Nucleus accumbens (tissue), 56 donors: ENCODE data around the gene ANP32E.
A peak's percentile ranks its signal among the peaks of the same experiment; 100 is the strongest.
"Not testable (repeated sequence)": the region's sequence is repeated elsewhere in the genome, so short reads cannot be mapped to it uniquely, and the experiment has no call there.

Source experiments
- DNase-seq, 56 donors: peaks; one replicate each; lab custom pipeline; 2025; lab: John Stamatoyannopoulos, UW

ANP32E gene

DNA sequence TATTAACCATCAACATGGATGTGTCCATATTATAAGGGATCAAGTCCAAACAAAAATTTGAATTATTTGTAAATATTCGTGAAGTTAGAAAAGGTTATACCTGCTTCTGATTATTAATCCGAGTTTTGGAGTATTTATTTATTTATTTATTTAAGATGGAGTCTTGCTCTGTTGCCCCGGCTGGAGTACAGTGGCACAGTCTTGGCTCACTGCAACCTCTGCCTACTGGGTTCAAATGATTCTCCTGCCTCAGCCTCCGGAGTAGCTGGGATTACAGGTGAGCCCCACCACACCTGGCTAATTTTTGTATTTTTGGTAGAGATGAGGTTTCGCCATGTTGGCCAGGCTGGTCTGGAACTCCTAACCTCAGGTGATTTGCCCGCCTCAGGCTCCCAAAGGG is 20.1 kb downstream of the ANP32E start:
- not testable (repeated sequence) for DNase-seq

DNA sequence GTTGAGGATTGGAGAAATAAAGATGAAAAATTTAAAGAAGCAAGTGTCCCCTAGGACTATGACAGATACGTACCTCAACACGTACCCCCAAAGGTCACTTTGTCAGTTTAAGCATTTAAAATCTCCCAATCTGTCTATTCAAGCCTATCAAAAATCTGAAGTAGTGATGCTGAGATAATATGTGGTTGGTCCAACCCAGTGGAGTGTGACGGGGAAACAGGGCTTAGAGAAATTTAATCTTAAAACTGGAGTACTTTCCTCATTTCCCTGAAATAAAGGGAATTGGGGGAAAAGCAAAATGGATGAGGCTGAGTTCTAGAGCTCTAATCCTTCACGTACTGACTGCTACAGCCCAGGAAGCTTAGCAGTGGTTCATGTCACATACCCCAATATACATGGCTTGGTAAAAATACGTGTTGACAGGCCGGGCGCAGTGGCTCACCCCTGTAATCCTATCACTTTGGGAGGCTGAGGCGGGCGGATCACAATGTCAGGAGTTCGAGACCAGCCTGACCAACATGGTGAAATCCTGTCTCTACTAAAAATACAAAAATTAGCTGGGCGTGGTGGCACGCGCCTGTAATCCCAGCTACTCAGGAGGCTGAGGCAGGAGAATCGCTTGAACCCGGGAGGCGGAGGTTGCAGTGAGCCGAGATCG is 21.7 kb downstream of the ANP32E start:
- DNase-seq: not testable (repeated sequence)

DNA sequence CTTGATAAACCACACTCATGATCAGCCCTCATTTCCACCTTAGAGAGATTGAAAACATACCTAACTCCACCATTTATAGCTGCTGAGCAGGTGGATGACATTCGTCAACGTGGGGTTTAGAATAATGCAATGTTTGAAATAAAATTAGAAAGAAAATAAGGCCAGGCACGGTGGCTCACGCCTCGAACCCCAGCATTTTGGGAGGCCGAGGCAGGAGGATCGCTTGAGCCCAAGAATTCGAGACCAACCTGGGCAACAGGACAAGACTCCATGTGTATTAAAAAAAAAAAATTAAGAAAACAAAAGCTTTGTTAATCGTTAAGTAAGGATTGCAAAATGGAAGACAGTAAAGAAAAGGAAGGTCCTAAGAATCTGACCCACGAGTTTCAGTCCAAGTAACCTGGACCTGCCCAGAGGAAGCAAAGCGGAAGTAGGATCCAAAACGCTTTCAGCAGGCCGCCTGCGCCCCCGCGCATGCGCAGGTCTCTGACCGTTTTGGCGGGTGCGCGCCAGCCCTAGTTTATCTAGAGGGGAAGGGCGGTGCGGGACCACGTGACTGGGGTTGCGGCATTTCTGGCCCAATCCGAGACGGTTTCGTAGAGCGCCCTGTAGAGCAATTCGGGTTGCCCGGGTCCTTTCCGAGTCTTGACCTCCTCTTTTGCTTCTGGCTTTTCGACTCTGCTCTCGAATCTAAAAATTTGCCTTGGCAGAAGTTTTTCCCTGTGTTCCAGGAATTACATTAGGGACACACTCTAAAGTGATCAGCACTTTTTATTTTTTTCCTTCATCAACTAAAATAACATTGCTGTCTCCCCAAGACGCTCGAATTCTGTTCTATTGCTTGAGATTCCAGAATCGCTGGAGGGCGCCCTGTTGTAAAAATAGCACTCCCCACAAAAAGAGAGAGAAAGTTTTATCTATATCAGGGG is 22.5 kb downstream of the ANP32E start:
- peak in 55 of 56 donors; percentile 72 to 98 (median 91) for DNase-seq

DNA sequence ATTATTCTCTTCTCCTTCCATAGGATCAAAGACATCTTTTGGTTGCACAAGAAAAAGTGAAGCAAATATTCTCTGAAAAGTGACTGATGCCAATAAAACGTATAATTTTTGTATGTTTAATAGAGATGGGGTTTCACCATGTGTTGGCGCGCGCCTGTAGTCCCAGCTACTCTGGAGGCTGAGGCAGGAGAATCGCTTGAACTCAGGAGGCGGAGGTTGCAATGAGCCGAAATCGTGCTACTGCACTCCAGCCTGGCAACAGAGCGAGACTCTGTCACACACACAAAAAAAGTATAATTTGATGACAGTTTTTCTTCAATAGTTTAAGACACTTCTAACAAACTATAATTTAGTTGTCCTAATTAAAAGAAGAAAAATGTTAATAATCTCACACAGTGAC is 23.8 kb downstream of the ANP32E start:
- no peak for DNase-seq

DNA sequence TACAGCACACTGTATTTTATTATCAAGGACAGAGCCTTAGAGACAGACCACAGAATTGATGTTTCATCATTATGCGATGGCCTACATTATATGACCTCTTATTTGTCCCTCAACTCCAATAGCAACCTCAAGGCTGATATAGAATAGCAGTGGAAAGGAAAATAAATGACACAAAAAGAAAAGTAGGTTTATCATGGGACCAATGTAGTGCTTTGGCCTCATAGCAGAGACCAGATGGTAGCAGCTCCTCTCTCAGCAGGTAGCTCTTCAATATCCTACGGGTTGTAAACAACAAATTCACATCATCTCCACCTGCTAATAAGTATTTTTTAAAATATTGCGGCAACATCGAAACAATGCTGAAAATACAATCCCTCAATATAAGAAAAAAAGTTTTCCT is 25.2 kb downstream of the ANP32E start:
- no peak for DNase-seq

DNA sequence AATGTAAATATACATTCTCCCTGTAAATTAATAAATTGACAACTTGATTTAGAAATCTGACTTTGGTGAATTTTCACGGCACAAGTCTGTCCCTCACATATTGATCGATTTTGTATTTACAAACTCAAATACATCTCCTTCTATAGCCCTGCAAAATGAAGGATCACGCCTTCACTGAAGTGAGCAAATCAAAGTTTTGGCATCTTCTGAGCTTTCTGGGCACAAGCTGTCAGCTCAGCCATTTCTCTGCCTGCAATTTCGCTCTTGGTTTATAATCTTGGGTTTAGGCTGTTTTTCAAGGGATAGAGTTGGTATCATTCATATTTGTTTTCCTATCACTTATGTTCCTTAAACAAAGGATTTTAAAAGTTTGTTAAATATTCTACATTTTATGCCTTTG is 25.8 kb downstream of the ANP32E start:
- DNase-seq: no peak

DNA sequence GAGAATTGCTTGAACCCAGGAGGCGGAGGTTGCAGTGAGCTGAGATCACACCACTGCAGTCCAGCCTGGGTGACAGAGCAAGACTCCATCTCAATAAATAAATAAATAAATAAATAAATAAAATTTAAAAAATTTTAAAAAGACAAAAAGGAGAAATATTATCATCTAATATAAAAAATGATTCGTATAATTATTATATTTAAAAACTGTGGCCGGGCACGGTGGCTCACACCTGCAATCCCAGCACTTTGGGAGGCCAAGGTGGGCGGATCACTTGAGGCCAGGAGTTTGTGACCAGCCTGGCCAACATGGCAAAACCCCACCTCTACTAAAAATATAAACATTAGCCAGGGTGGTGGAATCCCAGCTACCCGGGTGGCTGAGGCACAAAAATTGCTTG is 27.5 kb downstream of the ANP32E start:
- not testable (repeated sequence) for DNase-seq

DNA sequence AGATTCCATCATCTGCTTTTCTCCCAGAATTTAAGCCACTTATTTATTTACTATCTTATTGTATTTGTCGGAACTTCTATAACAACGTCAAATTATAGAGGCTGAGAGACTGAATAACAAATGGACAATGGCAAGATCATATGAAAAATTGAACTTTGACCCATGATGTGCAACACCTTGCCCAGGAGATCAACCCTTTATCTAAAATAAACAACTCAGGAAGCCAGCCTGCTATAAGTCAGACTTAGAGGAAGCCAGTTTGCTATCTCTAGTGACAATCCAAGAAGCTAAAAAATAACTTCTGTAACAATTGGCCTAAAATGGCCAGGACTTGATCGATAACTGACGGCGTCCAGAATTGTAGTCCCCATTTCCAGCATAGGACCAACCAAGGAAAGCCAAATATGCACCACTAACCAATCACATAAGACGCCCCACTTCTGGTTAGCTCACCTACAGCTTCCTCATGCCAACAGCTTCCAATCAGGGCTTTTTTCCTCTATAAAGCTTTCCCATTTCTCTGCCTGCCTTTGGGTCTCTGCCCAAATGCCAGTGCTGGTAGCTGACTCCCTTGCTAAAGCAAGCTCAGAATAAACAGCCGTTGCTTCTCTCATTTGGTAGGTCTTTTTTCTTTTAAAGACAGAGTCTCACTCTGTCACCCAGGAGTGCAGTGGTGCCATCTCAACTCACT is 28.5 kb downstream of the ANP32E start:
- no peak for DNase-seq

DNA sequence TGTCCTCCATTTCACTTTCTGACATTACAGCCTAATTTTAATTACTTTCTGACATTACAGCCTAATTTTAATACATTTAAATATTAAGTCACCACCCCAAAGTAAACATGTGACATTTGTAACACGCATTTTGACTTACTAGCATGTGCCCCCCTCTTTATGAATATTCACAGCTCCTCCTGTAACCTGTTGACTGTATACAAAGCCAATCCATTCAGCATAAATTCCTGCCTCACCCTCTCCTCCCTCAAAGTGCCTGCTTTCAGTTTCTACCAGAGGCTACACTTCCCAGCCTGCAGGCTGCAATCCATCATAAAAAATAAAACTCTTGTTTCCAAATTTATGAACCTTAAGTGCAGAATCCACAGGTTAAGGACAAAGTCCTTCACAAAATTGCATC is 39.5 kb downstream of the ANP32E start:
- DNase-seq: no peak

DNA sequence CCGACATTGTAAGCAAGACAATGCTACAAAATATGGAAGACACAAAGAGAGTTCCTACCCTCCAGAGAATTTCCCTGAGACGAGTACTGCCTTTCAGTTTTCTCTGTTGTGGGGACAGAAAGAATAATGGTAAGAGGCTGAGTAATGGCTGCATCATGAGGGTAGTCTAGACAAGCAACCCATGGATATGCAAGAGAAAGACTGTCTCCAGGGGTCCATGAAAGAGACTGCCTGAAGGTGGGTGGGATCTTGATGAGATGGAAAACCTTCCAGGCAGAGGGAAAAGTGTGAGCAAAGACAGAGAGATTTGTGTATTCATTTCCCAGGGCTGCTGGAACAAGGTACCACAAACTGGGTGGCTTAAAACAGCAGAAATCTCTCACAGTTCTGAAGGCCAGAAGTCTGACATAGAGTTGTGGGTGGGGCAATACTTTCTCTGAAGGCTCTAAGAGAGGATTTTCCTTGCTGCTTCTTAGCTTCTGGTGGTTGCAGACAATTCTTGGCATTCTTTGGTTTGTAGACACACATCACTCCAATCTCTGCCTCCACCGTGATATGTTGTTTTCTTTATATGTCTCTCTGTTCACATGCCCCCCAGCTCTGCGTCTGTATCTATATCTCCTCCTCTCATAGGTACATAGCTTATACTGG is 41.4 kb downstream of the ANP32E start:
- no peak for DNase-seq

DNA sequence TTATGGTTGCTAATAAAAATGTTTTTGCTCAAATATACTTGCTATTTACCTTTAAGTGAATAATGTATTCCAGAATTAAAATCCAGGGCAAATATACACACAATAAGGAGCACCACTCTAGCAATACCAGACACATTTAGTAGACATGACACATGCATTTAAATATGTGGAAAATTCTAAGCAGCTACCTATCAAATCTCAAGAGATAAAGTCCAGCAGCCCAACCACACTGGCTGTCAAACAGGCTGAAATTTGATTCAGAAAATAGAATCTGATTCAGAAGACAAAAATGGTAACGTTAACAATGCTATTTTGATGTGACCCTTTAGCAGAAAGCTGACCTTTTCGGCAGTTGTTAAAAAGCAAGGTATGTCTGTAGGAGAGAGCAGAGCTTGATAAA is 43.9 kb downstream of the ANP32E start:
- no peak for DNase-seq

DNA sequence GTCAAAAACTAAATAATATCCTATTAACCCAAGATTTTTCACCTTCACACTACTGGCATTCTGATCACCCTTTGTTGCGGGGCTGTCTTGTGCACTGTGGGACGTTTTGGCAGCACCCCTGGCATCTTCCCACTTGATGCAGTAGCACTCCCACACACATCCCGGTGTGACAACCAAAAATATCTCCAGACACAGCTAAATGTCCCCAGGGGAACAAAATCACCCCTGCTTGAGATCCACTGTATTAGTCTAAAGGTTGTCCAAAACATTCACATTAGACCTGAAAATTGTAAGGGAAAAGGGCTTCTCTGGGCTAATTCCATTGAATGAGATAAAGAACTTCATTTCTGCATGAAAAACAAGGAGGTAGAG is 48.4 kb downstream of the ANP32E start:
- DNase-seq: peak in 8 of 56 donors; percentile 7 to 57 (median 16)

DNA sequence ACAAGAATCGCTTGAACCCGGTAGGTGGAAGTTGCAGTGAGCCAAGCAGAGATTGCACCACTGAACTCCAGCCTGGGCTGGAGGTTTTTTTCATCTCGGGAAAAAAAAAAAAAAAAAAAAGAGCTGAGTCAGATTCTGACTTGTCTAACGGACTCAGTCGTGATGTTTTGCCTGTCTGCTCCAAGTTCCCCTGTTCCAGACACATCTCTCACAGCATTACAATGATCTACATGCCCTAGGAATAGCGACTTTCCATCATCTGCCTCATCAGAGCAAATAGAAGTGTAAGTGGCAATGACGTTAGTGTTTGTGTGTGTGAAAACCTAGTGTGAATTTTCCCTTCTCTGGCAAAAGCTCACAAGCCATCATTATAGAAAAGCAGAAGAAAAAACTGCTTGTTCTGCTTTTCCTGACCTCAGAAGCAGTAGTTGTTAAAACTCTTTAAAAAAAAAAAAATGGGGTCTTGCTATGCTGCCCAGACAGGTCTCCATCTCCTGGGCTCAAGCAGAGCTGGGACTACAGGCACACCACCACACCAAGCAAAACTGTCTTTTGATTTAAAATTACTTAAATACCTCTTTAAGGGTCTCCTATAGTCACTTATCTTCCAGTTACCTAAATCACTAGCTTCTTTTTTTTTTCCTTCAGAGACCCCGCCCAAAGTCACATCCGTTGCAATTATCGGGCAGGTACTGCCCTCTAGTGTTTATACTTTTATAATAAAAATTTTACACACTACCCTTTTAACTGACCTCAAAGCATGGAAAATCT is 48.9 kb downstream of the ANP32E start:
- DNase-seq: peak in 6 of 56 donors; percentile 2 to 57 (median 28)

DNA sequence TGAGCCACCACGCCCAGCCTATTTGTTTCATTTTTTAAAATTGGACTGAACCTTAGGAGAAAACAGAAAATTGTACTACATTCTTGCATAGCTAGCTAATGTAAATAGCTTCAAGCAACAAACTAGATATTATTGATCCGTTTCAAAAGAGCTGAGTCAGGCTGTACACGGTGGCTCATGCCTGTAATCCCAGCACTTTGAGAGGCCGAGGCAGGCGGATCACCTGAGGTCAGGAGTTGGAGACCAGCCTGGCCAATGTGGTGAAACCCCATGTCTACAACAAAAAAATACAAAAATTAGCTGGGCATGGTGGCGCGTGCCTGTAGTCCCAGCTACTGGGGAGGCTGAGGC is 49.5 kb downstream of the ANP32E start:
- not testable (repeated sequence) for DNase-seq

DNA sequence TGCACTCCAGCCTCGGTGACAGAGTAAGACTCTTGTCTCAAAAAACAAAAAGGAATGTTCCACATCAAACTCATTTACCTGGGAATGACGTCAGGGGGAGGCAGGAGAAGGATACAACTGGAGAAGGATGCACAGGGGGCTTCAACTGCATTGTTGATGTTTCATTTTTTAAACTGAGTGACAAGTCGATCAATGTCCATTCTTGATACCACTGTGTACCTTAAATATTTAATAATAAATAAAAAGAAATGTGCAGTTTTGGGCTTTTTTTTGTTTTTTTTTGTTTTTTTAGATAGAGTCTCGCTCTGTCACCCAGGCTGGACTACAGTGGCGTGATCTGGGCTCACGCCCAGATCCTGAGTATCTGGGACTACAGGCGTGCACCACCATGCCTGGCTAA is 50.4 kb downstream of the ANP32E start:
- DNase-seq: no peak

DNA sequence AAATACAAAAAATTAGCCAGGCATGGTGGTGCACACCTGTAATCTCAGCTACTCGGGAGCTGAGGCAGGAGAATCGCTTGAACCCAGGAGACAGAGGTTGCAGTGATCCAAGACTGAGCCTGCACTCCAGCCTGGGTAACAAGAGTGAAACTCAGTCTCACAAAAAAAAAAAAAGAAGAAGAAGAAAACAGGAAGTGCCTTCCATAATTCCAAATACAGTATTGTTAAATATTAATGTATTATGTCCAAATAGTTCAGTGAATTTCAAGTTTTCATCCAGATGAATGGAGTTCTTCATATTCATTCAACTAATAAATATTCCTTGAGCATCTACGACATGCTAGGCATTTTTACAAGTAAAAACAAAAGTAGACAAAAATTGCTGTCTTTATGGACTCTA is 52.9 kb downstream of the ANP32E start:
- DNase-seq: no peak

DNA sequence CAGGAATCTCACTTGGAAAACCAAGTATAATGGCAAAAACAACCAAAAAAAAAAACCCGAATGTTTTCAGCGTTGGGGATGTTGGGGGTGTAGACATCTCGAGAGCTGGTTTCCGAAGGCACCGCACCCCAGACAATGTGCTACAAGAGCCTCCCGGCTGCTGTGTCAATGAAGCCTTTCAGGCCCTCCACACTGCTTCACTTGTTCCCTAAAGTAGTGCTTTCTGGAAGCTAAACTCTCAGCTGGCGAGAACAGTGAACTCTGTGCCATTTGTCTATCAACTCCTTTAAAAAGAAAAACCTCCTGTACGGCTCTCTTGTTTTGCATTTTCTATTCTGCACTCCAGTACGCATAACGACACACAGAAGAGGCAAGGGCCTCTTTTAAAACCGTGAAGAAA is 53.7 kb downstream of the ANP32E start:
- peak in 49 of 56 donors; percentile 10 to 90 (median 56) for DNase-seq

DNA sequence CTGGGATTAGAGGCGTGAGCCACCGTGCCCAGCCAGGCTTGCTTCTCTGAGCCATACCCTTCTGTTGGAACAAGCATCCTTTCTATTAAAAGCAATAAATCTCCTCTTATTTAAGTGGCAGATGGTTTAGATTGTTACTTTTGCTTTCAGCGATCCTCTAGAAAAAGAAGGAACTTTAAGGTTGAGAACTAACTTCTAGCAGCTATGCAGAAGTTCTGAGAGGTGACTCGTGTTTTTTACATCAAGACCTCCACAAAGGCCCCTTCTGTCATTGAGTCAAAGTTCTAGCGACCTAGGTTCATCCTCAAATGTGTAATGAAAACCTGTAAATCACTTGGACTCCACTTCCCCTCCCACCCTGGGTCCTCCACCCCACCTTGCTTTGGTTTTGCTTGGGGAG is 55.4 kb downstream of the ANP32E start:
- no peak for DNase-seq

DNA sequence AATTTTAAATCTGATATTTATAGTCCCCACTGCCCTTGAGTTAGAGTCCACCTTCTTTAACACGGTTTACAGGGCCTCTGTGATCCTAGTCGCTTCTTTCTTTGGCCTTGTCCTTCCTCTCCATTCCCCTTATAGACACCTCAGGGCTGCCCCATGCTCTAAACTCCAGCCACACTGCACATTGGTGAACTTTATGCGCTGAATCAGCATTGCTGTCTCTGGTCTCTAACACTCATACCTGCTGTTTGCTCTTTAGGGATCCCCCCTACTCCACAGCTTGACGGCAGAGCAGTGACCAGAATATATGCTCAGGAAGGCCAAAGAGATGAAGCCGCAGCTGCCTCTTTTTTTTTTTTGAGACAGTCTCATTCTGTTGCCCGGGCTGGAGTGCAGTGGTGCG is 56.0 kb downstream of the ANP32E start:
- DNase-seq: no peak

DNA sequence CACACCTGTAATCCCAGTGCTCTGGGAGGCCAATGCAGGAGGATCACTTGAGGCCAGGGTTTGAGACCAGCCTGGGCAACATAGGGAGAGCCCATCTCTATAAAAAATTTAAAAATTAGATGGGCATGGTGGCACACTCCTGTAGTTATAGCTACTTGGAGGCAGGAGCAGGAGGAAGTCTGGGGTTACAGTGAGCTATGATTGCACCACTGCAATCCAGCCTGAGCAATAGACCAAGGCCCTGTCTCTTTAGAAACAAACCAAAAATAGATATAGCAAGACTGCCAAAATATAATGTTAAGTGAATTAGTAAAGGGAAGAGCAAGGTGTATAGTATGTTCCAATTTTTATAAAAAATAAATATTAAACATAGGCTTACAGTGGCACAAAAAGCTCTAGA is 57.4 kb downstream of the ANP32E start:
- DNase-seq: no peak
